Stimulated activated CD4-positive, alpha-beta T cell treated with anti-CD3 and anti-CD28 coated beads, TNF-alpha, amount 100 ng/mL, for 4 hours (primary cell): ENCODE data around the gene CHEK1.
A peak's percentile ranks its signal among the peaks of the same experiment; 100 is the strongest.
"Not testable (repeated sequence)": the region's sequence is repeated elsewhere in the genome, so short reads cannot be mapped to it uniquely, and the experiment has no call there.

Source experiments
- DNase-seq, 3 experiments: peaks; one replicate each; pipeline ENCODE4 v3.0.0-alpha.2; 2020; ENCODE audit warnings: low read depth in 3 of 3

The CHEK1 gene

DNA sequence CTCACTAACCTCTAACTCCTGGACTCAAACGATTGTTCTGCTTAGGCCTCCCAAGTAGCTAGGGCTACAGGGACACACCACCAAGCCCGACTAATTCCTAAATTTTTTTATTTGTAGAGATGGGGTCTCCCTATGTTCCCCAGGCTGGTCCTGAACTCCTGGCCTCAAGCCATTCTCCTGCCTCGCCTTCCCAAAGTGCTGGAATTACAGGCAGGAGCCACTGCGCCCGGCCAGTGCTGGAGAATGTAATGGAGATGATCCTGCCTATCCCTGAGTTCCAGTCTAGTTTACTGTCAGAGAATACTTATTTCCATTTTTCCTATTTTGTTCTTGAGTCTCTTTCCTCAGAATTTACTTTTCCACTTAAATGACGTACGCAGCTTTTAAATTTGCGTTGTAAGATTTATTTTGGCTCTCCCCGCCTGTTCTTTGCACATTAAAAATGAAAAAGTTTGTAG is at the start of gene CHEK1:
Gene CHEK1 (plus strand): TSS at position 408 of the 458 bp plus-strand sequence. CDS start 1,606 bp downstream, outside the sequence.
- DNase-seq = no peak

- not testable (repeated sequence) for DNase-seq
Measured at GRCh38 chr11:125577181-125577580, 47.8 kb upstream of the CHEK1 start.

DNA sequence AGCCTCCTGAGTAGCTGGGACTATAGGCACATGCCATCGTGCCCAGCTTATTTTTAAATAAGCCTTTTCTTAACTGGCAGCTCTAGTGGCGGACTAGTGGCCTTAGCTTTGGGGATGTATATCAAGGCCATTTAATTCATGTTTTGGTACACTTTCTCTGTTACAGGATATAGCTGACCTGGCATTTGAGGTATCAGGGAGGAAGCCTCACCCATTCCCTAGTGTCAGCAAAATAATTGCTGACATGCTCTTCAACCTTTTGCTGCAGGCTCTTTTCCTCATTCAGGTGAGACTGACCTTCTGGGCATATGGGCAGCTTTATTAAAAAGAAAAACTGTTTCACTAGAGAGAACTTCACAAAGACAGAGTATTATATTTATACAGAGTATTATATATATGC is 46.2 kb upstream of the CHEK1 start:
- DNase-seq = no peak

DNA sequence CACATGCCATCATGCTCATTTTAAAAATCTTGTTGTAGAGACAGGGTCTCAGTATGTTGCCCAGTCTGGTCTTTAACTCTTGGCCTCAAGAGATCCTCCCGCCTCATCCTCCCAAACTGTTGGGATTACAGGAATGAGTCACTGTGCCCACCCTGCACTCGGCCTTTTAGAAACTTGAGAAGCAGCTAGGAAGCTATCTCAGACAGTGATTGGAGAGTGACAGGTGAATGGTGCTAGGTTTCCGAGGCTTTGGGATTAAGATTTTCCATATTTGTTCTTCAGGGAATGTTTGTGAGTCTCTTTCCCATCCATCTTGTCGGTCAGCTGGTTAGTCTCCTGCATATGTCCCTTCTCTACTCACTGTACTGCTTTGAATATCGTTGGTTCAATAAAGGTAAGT is 45.2 kb upstream of the CHEK1 start:
- no peak for DNase-seq

- DNase-seq = no peak
Measured at GRCh38 chr11:125583496-125583895, 41.5 kb upstream of the CHEK1 start.

GRCh38 chr11:125585487-125585886 is 39.5 kb upstream of the CHEK1 start:
- DNase-seq = no peak

- DNase-seq = no peak
Measured at GRCh38 chr11:125586623-125587022, 38.3 kb upstream of the CHEK1 start.

DNA sequence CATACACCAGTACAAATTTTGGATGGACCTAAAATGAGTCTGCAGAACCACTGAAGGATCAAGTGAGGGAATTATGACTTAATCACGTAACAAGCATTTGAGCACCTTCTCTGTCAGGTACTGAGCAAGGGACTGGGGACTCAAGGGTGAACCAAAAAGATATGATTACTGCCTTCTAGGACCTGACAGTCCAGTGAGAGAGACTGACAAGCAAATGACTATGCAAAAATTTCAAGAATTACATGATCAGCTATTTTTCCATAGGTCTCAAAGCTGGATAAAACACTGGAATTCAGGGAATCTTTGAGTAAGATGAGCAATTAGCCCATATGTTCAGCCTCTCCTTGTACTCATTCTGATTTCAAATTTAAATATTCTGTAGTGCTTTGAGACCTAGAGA is 37.5 kb upstream of the CHEK1 start:
- no peak for DNase-seq

GRCh38 chr11:125588505-125588904 is 36.5 kb upstream of the CHEK1 start:
- DNase-seq = no peak

GRCh38 chr11:125591649-125592304 is 33.2 kb upstream of the CHEK1 start:
- peak; percentile 3 to 25 (median 9) for DNase-seq

GRCh38 chr11:125592305-125593113 is 32.5 kb upstream of the CHEK1 start, which contains the start of gene STT3A:
TSS of gene STT3A (plus strand) at chr11:125592852. CDS start at chr11:125595916, 3,064 bp downstream.
- DNase-seq = peak; percentile 91 to 97 (median 95)

DNA sequence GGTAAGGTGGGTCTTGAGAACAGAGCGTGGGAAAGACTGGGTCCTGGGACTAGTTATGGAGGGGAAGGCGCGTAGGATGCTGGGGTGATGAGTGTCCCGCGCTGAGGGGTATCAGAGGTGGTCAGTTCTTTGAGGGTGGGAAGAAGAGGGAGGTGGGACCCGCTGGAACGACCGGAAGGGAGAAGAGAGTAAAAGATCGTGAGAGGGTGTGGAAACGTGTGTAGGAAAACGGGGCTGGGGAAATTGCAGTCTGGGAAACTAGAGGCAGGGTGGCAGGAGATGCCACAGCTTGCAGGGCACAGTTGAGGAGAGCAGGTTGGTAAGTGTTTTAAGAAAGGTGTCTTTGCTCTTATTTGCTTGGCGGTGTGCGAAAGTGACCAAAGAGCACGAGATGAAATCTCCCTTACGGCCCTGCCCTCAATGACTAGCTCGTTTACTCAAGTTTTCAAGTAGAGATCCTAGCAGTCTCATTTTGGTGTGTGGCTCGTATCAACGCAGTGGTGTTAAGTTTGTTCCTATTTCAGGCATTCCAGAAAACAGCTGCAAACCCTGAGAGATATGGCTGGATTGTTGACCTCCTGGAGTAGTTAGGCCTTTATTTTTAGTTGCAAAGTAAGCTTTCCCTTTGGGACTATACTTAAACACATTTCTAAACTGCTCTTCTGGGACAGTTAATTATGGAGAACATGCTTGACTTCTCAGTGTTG is 31.7 kb upstream of the CHEK1 start:
- no peak for DNase-seq

DNA sequence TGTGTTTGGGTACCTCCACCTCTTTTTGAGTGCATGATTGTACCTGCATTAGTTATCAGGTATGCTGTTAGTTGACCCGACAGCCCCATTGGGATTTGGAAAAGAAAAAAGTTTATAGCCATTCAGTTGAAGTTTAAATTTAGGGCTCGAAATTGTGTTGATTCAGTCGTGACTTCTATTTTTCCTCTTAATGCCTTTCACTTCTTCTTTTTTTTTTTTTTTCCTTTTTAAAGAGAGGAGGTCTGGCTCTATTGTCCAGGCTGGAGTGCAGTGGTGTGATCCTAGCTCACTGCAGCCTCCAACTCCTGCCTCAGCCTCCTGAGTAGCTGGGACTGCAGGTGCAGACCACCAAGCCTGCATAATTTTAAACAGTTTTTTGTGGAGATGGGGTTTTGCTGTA is 30.0 kb upstream of the CHEK1 start:
- no peak for DNase-seq

GRCh38 chr11:125600663-125601062 is 24.3 kb upstream of the CHEK1 start:
- DNase-seq = no peak

- DNase-seq = no peak
Measured at GRCh38 chr11:125603207-125603606, 21.8 kb upstream of the CHEK1 start.

- no peak for DNase-seq
Measured at GRCh38 chr11:125605417-125605816, 19.5 kb upstream of the CHEK1 start.

DNA sequence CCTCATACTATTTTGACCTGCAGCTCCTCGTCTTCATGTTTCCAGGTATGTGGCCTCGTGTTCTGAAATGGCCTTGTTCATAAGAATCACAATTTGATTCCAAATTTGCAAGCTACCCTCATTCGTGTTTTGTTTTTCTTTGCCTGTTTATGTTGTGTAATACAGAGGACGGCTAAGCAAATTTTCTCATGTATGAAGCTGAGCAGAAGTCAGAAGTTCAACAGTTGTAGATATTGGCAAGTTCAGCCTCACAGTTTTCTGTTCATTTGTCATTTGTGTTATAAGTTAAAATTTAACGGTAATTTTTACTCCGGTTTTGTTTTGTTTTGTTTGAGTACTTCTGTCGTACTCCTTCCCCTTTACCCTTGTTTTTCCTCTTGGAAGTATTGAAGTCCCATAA is 15.4 kb upstream of the CHEK1 start:
- no peak for DNase-seq

- DNase-seq = no peak
Measured at GRCh38 chr11:125618383-125618782, 6.6 kb upstream of the CHEK1 start.

DNA sequence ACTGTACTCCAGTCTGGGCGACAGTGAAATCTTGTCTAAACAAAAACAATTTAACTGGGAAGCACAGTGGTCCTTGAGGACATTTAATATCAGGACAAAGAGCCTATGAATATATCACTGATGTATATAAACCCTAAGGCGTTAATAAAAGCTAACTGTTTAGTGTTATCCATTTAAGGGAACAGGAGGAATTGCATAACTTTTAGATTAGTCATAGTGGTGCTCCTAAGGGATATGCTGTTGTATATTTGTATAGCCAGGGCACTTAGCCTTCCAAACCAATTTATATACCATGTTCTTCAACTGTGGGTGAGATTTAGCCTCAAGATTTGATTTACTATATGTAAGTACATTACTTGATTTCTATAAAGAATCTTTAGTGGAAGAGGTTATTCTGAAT is 3.0 kb upstream of the CHEK1 start:
- DNase-seq = no peak

GRCh38 chr11:125623064-125623463 is 1.9 kb upstream of the CHEK1 start:
- no peak for DNase-seq

- DNase-seq = no peak
Measured at GRCh38 chr11:125625225-125625629, 264 bp downstream of the CHEK1 start.

- peak; percentile 68 to 79 (median 76) for DNase-seq
Measured at GRCh38 chr11:125625630-125626287, 796 bp downstream of the CHEK1 start.
